Daoy (cell line): Measurements from ENCODE around the gene NIPAL4. TPM values are rescaled to one million over a fixed set of nuclear protein-coding genes. Genes with fewer than 3 reads are reported as not detected.
"Not testable (repeated sequence)": the region's sequence is repeated elsewhere in the genome, so short reads cannot be mapped to it uniquely, and the experiment has no call there.

Experiments used
- DNase-seq: peaks from one replicate; pipeline ENCODE4 v3.0.0-alpha.2; 2015; ENCODE audit warnings: low read depth
- total RNA-seq: library from RNA; depleted of rRNA; stranded (reverse); fragments of >200 nt; shearing (Covaris generic); gene quantifications from 2 replicates; pipeline ENCODE4 v1.2.3, GENCODE V29; 2014; rRNA removed

NIPAL4 gene
- total RNA-seq: 0.51 and 1.5 TPM in 2 replicates

DNA sequence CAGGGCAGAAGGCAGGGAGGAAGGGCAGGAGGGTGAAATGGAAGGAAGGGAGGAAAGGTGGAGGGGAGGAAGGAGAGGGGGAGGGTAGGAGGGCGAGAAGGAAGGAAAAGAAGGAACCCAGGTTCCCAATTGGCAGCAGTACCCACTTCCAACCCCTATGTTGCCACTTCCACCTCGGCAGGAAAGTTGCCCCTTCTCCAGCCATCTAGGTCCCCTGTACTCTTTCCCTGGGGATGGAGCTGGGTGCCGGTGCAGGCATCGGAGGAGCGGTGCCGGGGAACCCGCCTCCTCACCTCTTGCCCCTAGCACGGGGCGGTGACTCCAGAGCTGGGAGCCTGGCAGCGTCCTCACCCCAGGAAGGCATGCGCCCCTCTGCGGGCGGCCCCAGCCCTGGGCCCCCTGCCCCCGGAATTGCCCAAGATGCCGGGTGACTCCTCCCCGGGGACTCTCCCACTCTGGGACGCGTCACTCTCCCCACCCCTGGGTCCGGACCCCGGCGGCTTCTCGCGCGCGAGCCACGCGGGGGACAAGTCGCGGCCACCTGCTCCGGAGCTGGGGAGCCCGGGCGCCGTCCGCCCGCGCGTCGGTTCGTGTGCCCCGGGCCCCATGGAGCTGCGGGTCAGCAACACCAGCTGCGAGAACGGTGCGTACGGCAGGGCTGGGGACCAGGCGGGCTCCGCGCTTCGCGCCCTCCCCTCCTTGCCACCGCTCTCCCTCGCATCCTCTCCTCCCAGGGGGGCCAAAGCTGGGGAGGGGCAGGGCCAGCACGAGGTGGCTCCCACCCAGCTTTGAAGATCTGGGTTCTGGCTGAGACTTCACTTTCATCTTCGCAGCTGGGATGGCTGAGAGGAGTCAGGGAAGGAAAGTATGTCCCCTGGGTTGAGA lies at the start of gene NIPAL4:
NIPAL4 (plus strand) TSS at position 499 of the 885 bp plus-strand sequence; CDS start at position 607, 108 bp downstream.
- DNase-seq: peak; percentile 25

DNA sequence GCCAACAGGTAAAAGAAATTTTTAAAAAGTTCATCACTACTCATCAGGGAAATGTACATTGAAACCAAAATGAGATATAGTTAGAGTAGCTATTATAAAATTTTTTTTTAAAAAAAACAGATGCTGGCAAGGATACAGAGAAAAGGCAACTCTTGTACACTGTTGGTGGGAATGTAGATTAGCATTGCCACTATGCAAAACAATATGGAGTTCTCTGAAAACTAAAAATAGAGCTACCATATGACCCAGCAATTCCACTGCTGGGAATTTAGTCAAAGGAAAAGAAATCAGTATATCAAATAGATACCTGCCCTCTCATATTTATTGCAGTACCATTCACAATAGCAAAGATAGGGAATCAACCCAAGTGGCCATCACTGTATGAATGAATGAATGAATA lies 44.2 kb upstream of the NIPAL4 start:
- DNase-seq: no peak

DNA sequence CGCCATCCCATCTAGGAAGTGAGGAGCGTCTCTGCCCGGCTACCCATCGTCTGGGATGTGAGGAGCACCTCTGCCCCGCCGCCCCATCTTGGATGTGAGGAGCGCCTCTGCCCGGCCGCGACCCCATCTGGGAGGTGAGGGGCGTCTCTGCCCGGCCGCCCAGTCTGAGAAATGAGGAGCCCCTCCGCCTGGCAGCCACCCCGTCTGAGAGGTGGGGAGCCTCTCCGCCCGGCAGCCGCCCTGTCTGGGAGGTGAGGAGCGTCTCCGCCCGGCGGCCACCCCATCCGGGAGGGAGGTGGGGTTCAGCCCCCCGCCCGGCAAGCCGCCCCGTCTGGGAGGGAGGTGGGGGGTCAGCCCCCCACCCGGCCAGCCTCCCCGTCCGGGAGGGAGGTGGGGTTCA lies 40.5 kb upstream of the NIPAL4 start:
- DNase-seq: not testable (repeated sequence)

DNA sequence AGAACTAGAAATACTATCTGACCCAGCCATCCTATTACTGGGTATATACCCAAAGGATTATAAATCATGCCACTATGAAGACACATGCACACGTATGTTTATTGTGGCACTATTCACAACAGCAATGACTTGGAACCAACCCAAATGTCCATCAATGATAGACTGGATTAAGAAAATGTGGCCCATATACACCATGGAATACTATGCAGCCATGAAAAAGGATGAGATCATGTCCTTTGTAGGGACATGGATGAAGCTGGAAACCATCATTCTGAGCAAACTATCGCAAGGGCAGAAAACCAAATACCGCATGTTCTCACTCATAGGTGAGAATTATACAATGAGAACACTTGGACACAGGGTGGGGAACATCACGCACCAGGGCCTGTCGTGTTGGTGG lies 30.1 kb upstream of the NIPAL4 start:
- DNase-seq: not testable (repeated sequence)

DNA sequence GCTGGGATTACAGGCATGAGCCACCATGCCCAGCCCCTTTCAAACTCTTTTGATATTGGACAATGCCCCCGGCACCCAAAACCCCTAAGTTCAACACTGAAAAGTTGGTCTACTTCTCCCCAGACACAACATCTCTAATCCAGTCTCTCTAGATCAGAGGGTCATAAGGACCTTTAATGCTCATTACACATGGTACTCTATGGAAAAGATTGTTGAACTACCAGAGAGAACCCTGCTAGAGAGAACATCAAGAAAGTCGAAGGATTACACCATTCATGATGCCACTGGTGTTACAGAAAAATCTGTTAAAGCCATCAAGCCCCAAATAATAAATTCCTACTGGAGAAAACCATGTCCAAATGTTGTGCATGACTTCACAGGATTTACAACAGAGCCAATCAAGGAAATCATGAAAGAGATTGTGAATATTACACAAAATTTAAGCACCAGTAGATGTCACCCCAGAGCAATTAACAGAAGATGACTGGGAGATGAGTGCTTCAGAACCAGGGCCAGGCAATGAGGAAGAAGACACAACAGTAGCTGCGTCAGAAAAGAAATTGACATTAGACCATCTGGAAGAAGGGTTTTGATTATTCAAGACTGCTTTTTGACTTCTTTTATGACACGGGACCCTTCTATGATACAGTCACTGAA lies 28.3 kb upstream of the NIPAL4 start:
- DNase-seq: peak; percentile 48

DNA sequence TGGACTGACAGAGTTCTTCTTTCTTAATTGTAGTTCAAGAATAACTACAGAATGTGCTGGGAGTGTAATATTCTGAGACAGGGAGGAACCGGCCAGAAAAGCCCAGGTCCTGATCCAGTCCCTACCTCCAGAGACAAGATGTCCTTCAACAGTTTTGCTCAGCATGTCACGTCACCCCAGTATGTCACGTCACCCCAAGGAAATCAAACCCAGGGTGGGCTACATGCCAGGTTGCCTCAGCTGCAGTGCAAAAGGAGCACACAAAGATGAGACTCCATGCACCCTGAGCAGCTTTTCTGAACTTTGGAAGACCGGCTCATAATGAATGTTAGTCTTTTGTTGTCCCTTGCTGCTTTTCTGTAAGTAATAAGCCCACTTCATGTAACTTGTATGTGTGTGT lies 25.9 kb upstream of the NIPAL4 start:
- DNase-seq: no peak

DNA sequence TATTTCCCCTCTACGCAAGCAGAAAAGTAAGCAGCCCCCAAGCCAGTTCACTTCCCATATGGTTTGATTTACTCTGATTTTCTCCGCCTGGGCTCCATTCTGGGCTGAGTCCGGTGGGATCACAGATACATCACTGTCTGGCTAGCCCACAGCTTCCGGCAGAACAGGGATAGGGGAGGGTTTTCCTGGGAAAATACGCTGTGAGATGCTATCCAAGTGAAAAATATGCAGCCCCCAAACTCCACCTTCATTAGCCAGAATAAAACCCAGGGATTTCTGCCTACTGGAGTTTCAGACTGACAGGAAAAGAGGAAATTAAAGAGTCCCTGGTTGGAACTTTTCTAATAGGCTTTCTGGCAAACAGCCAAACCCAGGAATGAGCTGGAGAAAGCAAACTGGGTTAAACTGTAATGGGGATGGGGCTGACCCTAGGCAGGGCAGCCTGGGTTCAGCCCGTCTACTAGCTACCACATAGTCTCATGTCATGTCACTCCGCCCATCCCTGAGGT lies 16.9 kb upstream of the NIPAL4 start:
- DNase-seq: no peak

DNA sequence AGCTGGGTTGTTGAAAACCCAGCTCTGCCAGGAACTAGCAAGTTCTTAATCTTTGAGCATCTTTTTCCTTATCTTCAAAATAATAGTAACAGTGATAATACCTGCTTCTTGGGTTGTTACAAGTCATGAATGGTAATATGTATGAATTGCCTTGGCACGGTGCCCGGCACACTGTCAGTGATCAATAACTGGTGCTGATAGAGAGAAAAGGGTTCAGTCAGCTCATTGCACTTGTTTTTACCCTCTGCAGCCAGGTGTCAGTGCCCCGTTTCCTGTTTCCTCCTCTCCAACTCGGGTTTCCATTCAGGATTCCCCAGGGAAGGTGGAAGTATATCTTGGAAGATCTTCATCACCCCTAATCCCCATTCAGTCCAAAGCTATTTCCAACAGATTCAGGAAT lies 15.8 kb upstream of the NIPAL4 start:
- no peak for DNase-seq

DNA sequence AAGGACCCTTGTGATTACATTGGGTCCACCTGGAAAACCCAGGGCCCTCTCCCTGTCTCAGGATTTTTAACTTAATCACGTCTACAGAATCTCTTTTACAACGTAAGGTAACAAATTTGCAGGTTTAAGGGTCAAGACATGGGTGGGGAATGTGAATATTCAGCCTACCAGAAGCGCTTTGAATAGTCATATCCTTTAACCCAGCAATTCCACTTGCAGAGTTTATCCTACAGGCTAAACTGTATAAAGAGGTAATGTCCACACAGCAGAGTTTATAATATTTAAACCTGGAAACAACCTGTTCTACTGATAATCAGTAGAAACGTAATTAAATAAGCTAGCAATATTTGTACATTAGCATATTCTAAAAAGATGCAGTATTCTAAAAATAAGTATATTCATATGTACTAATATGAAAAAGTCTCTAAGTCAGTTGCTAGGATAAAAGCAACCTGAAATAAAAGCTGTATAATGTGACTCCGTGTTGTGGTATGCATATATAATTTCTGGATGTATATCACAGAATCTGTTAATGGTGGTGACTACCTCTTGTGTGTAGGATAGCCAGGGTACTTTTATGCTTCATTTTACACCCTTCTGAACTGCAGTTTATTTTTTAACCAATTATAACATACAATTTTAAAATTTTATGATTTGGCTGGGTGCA lies 14.1 kb upstream of the NIPAL4 start:
- DNase-seq: no peak

DNA sequence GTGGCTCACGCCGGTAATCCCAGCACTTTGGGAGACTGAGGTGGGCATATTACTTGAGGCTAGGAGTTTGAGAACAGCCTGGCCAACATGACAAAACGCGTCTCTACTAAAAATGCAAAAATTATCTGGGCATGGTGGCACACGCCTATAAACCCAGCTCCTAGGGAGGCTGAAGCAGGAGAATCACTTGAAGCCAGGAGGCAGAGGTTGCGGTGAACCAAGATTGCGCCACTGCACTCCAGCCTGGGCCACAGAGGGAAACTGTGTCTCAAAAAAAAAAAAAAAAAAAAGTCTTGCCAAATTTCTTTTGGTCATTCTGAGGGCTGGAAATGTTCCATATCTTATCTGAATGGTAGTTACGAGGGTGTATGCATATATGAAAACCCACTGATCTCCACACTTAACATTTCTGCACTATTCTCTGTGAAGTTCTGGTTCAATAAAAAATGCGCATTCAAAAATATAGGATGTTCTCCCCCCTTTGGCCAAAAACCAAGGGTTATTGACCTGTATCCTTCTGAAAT lies 13.5 kb upstream of the NIPAL4 start:
- DNase-seq: no peak

DNA sequence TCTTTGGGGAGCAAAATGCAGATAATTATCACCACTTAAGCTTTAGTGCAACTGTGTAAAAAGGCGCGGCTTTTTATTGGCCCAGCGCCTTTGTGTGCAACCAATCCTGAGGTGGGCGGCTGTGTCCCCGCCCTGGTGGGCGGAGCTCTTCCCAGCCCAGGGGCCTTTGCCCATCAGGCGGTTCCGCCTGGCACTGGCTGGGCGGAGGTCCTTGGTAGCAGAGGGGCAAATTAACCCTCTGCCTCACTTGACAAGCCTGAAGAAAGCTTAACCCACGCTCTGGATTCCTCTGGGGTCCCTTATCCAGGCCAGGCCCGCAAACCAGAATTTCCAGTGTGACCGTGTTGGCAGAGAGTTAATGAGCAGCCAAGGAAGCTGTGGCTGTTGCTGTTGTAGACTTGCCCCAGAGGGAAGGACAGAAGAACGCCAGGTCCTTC lies 12.8 kb upstream of the NIPAL4 start:
- DNase-seq: no peak

DNA sequence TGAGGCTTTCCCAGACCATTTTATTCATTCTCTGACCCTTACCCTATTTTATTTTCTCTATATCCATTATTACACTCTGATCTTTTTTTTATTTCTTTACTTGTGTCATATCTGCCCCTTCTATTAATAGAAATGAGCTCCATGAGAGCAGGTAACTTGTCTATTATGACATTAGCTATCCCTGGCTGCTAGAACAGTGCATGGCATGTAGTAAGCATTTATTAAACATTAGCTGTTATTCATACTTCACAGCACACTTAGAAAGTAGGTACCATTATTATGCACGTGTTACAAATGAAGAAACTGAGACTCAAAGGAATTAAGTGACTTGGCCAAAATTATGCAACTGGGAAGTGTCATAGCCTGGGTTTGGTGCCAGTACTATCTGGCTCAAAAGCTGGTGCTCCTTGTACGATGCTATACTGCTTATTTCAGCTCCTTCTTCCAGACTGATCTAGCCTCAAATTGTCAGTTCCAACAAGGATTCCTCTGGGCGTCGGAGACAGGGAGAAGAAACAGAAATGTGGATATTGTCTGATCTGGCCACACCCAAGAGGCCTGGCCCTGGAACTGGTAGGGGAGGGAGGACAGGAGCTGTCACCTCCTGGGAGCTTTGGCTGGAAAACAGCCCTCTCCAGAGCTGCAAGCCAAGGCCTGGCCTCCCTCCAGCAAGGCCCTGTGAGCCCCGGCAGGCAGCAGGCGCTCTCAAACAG lies 10.8 kb upstream of the NIPAL4 start:
- no peak for DNase-seq

DNA sequence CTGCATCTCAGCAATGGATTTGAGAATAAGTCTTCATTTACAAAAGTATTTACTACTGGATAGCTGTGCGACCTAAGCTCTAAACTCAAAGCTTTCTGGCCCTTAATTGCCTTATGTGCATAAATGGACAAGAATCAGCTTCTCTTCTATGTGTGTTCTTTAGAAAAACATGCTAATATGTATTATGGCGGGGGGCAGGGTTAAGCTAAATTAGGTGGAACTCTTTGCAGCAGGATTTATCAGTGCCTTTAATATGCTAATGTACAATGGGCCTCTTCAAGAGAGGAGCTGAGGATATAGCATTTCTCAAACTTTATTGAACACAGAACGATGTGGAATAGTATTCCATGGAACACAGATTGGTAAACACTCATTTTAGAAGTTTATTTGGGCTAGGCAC lies 10.0 kb upstream of the NIPAL4 start:
- DNase-seq: no peak

DNA sequence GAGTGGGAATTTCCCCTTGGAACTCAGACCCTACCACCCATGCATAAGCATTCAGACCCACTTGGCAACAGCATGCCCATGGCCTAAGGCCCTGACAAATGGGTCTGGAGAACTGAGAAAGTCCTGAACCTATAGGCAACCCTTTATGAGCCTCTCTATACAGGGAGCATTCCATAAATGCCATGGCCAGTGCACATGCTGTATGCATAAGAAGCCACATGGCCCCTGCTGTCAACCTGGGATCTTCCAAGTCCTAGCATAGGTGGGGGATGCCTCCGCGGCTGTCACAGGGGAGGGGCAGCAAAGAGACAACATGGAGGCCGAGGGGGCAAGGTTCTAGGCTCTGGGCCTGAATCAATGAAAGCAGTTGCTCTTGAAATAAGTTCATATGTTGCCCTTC lies 8.2 kb upstream of the NIPAL4 start:
- DNase-seq: no peak

DNA sequence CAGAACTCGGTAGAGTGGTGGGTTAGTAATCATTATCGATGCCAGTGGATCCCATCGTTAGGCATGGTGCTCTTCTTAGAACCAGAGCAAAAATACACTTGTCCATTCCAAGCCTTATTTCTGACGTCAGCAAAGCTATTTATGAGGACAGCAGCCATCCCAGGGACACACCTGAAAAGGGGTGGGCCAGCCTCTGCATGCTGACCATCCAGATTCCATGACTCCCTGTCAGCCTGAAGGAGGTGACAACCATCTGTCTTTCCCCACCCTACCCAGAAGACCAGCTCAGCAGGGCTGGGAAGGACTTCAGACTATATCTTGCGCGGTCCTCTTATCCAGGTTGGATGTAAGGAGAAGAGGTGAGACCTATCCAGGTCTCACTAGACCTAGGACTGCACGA lies 5.7 kb upstream of the NIPAL4 start:
- DNase-seq: no peak

DNA sequence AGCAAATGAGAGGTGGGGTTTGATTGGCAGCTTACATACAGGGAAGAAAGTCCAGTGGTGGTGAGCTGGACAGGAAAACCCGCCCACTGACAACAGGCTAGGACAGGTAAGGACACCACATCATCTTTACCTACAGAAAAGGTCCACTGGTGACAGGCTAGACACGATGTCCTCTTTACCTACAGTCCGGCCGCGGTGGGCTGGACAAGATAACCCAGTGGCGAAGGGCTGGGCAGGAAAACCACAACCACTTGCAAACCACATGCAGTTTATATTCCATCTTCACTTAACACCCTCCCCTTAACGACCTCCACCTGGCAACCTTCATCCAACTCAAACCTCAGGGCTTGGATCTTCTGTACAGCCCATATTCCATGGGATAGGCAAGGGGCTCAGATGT lies 5.0 kb upstream of the NIPAL4 start:
- DNase-seq: no peak

DNA sequence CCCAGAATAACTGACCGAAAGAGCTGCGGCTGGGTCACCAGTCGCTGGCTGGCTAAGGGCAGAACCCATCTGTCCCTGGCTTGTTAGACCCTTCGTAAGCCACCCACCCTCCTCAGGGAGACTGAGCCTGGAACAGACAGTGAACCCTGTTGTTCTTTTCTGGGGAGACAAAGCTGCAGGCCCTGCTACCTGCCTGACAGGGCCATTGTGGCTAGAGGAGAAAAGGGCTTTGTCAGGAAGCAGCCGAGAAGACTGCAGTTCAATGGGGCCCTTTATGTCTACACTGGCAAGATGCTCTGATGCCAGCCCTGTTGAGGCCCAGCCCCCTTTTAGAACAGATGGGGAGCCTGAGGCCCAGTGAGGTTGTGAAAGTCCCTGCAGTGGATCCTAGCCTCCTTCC lies 3.7 kb upstream of the NIPAL4 start:
- DNase-seq: no peak

DNA sequence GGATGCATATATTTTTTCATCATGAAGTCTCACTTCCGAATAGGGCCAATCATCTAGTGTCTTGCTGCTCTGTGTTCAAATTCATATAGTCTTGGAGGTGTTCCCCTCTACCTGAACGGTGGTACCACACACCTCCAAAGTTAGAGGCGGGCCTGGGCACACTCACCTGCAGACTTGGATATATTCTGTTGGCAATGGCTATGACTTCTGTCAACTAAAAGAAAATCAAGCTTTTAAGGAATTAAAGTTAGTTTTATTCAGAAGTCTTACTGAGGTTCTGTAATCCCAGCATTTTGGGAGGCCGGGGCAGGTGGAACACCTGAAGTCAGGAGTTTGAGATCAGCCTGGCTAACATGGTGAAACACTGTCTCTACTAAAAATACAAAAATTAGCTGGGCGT lies 2.6 kb upstream of the NIPAL4 start:
- no peak for DNase-seq

DNA sequence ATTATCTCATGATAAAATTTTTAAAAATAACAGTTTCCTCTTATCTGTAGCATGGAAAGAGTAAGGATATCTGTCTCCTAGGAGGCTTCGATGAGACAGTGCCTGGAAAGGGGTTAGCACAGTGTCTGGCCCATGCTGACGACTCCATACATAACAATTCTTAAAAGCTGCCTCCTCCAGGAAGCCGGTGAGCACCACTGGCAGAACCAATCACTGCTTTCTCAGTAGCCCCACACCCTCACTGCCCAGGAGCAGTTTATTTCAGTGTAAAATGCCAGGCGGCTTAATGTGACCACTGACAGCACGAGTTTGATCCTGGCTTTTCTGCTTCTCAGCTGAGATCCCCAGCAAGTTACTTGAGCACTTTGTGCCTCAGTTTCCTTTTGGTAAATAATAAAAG lies 1.2 kb upstream of the NIPAL4 start:
- DNase-seq: no peak

DNA sequence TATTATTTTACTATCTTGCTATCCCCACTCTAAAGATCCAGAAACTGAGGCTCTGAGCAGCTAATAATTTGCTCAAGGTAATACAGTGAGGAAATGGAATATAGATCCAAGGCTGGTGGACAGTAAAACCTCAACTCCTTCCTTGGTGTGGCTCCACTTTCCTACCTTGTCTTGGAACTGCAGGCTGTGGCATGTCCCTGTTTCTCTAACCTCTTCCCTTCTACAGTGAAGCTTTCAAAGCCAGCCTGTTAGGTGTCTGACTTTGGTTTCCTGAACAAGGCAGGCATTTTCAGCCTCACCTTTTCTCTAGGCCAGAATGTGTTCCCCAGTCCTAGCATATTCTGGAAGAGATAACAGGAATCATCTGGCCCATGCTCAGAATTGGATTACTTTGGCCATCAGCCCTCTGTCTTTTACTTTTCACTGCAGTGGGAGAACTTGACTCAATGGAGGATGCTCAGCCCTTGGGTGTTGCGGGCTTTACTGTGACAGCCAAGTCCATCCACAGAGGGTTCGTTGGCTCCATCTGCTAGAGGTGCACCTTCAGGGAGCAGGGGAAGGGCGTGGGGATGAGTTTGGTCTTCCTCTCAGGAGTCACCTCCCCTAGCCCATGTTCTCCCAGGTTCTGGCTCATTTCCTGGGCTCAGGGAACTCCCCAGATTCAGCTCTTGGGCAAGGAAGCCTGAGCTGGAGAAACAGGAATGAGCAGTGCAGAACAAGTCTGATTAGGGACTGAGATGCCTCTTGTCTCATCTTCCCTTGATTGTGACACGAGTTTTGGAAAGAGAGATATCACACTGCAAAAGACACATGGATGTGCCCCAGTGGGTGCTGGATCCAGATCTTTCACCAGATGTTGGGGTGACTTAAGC lies 1.1 kb downstream of the NIPAL4 start:
- DNase-seq: no peak

DNA sequence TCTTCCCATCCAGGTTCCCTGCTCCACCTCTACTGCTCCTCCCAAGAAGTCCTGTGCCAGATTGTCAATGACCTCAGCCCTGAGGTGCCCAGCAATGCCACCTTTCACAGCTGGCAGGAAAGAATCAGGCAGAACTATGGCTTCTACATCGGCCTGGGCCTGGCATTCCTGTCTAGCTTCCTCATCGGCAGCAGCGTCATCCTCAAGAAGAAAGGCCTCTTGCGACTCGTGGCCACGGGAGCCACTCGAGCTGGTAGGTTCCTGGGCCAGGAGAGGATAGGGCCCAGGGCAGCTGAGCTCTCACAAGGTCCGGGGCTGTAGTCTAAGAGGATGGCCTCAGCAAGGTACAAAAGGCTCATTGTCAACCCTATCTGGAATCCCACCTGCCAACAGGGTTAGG lies 3.1 kb downstream of the NIPAL4 start:
- DNase-seq: peak; percentile 32
